A673 (cell line): ENCODE results near the gene SLC6A12. TPM values are rescaled to one million over a fixed set of nuclear protein-coding genes. Genes with fewer than 3 reads are reported as not detected.

Source experiments
- BruUV-seq: library from RNA; stranded (reverse); fragments of 400-500 nt; replicated peaks from 2 replicates; lab custom pipeline; 2021; lab: Mats Ljungman, UMichigan
- CTCF ChIA-PET: fragments of 300-600 bp; sonication (Branson Sonifier 250); formaldehyde crosslinking; loops from one replicate; lab custom pipeline; 2022; ENCODE audit warnings: antibody characterized with exemption; lab: Charles Lee
- POLR2A ChIA-PET: fragments of 300-600 bp; sonication (Branson Sonifier 250); formaldehyde crosslinking; loops from one replicate; lab custom pipeline; 2022; ENCODE audit warnings: antibody characterized with exemption; ENCODE audit not compliant: low non-redundant PET; lab: Charles Lee
- DNase-seq: peaks from one replicate; pipeline ENCODE4 v3.0.0-alpha.2; 2015; ENCODE audit warnings: low spot score
- H3K27ac ChIP-seq: fragments of 200-600 bp; sonication (generic); 2 replicates; pipeline ENCODE4 v1.5.1; 2016; ENCODE audit warnings: mixed run types, low read depth, mild to moderate bottlenecking, mixed read lengths, antibody characterized with exemption, low read length; ENCODE audit not compliant: poor library complexity, severe bottlenecking
- H3K27me3 ChIP-seq: fragments of 200-600 bp; sonication (generic); replicated peaks from 2 replicates; pipeline ENCODE4 v1.6.1; 2017; ENCODE audit warnings: mixed run types, low read depth, mild to moderate bottlenecking, mixed read lengths, antibody characterized with exemption, low read length; ENCODE audit not compliant: insufficient read depth, poor library complexity
- H3K36me3 ChIP-seq: fragments of 200-600 bp; sonication (generic); 2 replicates; pipeline ENCODE4 v1.6.1; 2016; ENCODE audit warnings: mixed run types, mild to moderate bottlenecking, mixed read lengths, antibody characterized with exemption, low read length; ENCODE audit not compliant: insufficient read depth, poor library complexity, severe bottlenecking
- H3K4me1 ChIP-seq: fragments of 200-600 bp; sonication (generic); 2 replicates; pipeline ENCODE4 v1.6.1; 2017; ENCODE audit warnings: mixed run types, mild to moderate bottlenecking, mixed read lengths, antibody characterized with exemption, low read length; ENCODE audit not compliant: insufficient read depth, poor library complexity, severe bottlenecking
- H3K4me3 ChIP-seq: fragments of 200-600 bp; sonication (generic); 2 replicates; pipeline ENCODE4 v1.5.1; 2016; ENCODE audit warnings: low read depth, mixed run types, mild to moderate bottlenecking, mixed read lengths, low read length; ENCODE audit not compliant: poor library complexity, severe bottlenecking
- H3K9me3 ChIP-seq: fragments of 200-600 bp; sonication (generic); 2 replicates; pipeline ENCODE4 v1.6.1; 2016; ENCODE audit warnings: mixed run types, low read depth, mild to moderate bottlenecking, mixed read lengths, antibody characterized with exemption, low read length; ENCODE audit not compliant: poor library complexity, severe bottlenecking
- CTCF ChIP-seq: fragments of 300-800, 200-600 bp; sonication (generic); conservative IDR thresholded peaks from 2 replicates; pipeline ENCODE4 v1.5.1; 2017; ENCODE audit warnings: low read depth, mild to moderate bottlenecking, antibody characterized with exemption, low read length, moderate library complexity, mixed read lengths
- EZH2 ChIP-seq: fragments of 200-600 bp; sonication (generic); IDR thresholded peaks from 2 replicates; pipeline ENCODE4 v1.6.1; 2017; ENCODE audit warnings: borderline replicate concordance, low read depth, mild to moderate bottlenecking, mixed read lengths, antibody characterized with exemption, low read length; ENCODE audit not compliant: poor library complexity, severe bottlenecking
- intact Hi-C: fragments of 100-400 bp; cut with micrococcal nuclease; formaldehyde crosslinking; loops from one replicate; pipeline ENCODE4 v1.10.0; 2022; ENCODE audit not compliant: unreplicated experiment
- total RNA-seq: library from RNA; stranded (reverse); gene quantifications from 2 replicates; pipeline ENCODE4 v1.2.3, GENCODE V29; 2021

Gene SLC6A12
- total RNA-seq, 1 experiment from 2014 or later, result not detected

- ChIA-PET POLR2A (no interaction called here), CTCF (no interaction called here)
- H3K4me1 ChIP-seq, result no peaks in the 10 kb centered on the region
- peaks cover 10% of the 10 kb centered on the region for H3K27me3 ChIP-seq
- H3K27ac ChIP-seq, result no peak overlapping the region
- H3K36me3 ChIP-seq, result no peaks in the 10 kb centered on the region
- no peaks in the 10 kb centered on the region for H3K9me3 ChIP-seq
- H3K4me3 ChIP-seq, result no peak overlapping the region
- TF ChIP-seq EZH2, result no peak
- TF ChIP-seq CTCF, result no peak
- no peak for DNase-seq
- no TSS peak for BruUV-seq
- intact Hi-C loops, result no loop called here
Measured at GRCh38 chr12:262113-262512, 48.2 kb upstream of the SLC6A12 start.

- no TSS peak for BruUV-seq
- Histone ChIP-seq H3K4me1 (no peaks in the 10 kb centered on the region), H3K27me3 (peaks cover 7% of the 10 kb centered on the region), H3K27ac (no peak overlapping the region), H3K36me3 (no peaks in the 10 kb centered on the region), H3K4me3 (no peak overlapping the region), H3K9me3 (no peaks in the 10 kb centered on the region)
- CTCF ChIA-PET, result no interaction called here
- DNase-seq, result no peak
- TF ChIP-seq EZH2, result no peak
- TF ChIP-seq CTCF, result no peak
- intact Hi-C loops, result no loop called here
- POLR2A ChIA-PET, result no interaction called here
Measured at GRCh38 chr12:257521-258321, 43.8 kb upstream of the SLC6A12 start.

- Histone ChIP-seq H3K27me3 (peaks cover 7% of the 10 kb centered on the region), H3K36me3 (no peaks in the 10 kb centered on the region), H3K9me3 (no peaks in the 10 kb centered on the region), H3K4me1 (no peaks in the 10 kb centered on the region), H3K27ac (no peak overlapping the region), H3K4me3 (no peak overlapping the region)
- no peak for DNase-seq
- BruUV-seq, result no TSS peak
- intact Hi-C loops, result no loop called here
- TF ChIP-seq EZH2 (no peak), CTCF (no peak)
- CTCF ChIA-PET, result no interaction called here
- POLR2A ChIA-PET, result no interaction called here
Measured at GRCh38 chr12:256958-257357, 43.0 kb upstream of the SLC6A12 start.
